ENCODE results near the gene RCBTB2.

DNA sequence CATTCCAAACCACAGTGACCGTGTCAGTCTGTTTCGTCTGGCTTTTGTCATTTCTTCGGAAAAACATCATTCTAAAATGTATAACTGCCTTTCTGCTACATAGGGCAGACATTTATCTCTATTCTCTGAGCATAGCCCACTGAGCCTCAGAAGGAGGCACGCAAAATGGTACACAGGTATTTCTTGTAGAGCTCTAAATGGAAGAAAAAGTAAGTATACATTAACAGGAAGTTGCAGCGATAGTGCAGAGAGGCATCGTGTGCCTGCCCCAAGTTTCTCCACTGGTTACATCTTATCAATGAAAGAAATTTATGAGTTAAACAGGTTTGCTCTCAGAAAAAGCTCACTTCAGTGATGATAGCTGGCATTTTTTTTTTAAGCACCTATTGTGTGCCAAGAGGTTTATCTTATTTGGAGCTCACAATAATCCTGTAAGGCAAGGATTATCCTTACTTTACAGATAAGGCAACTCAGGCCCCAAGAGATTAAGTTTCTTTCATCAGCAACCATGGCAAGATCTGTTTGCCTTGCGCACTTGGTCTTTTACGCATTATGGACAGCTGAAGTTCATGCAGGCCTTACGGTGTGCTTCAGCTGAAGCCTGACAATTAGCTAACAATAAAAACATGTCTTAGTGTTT is 1.2 kb upstream of the RCBTB2 start:
- no peak for TF ChIP-seq POLR2A (IDR thresholded peaks at IDR 0.05)
- TF ChIP-seq, protein P1, sequence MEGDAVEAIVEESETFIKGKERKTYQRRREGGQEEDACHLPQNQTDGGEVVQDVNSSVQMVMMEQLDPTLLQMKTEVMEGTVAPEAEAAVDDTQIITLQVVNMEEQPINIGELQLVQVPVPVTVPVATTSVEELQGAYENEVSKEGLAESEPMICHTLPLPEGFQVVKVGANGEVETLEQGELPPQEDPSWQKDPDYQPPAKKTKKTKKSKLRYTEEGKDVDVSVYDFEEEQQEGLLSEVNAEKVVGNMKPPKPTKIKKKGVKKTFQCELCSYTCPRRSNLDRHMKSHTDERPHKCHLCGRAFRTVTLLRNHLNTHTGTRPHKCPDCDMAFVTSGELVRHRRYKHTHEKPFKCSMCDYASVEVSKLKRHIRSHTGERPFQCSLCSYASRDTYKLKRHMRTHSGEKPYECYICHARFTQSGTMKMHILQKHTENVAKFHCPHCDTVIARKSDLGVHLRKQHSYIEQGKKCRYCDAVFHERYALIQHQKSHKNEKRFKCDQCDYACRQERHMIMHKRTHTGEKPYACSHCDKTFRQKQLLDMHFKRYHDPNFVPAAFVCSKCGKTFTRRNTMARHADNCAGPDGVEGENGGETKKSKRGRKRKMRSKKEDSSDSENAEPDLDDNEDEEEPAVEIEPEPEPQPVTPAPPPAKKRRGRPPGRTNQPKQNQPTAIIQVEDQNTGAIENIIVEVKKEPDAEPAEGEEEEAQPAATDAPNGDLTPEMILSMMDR (IDR thresholded peaks at IDR 0.05): no peak
- no peak for TF ChIP-seq EP300 (IDR thresholded peaks at IDR 0.05; ENCODE audit: low read depth)
